Measurements from ENCODE around the gene GRAMD4. TPM values are rescaled to one million over a fixed set of nuclear protein-coding genes. Genes with fewer than 3 reads are reported as not detected.

GRAMD4 gene
- total RNA-seq, 2 experiments from 2014 or later: 46.9 to 52.4 TPM

DNA sequence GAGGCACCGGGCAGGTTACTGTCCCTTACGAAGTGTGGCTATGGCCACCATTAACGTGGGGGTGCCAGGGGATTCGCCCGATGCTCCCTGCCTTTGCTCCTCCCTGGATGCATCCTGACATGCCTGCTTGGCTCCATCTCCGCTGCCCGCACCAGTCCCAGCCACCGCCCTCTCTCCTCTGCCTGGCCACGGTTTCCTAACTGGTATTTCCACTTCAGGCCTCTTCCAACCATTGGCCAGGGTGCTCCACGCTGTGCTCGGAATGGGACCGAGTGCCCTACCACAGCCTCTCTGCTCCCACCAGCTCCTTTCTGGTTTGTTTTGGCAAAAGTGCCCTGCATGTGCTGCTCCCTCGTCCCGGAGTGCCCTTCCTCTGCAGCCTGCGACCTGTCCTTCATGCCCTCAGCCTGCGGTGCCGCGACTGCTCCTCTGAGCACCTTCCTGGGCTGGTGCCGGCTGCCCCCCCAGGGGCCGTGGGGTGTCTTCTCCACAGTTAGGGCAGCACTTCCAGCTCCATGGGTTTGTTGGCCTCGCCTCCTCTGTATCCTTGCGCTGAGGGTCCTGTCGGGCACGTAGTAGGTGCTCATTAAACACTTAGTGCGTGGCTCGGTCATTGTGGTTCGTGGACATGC is 12.6 kb upstream of the GRAMD4 start:
- Histone ChIP-seq H3K9me3 (ENCODE audit: low read length) (no peaks in the 10 kb centered on the region), H2AFZ (ENCODE audit: low read length) (no peak overlapping the region), H3K27ac (ENCODE audit: low read depth, low read length, poor library complexity, severe bottlenecking) (no peak overlapping the region), H3K4me1 (ENCODE audit: insufficient read depth, low read length, poor library complexity, severe bottlenecking) (peaks cover 16% of the 10 kb centered on the region), H3K9me2 (ENCODE audit: insufficient read depth, low read length) (no peaks in the 10 kb centered on the region), H3K4me3 (ENCODE audit: low read depth, low read length, poor library complexity, severe bottlenecking) (no peak overlapping the region), H3K79me2 (ENCODE audit: insufficient read depth, low read depth, low read length) (no peaks in the 10 kb centered on the region), H3K4me2 (ENCODE audit: low read length) (no peak overlapping the region), H4K20me1 (ENCODE audit: insufficient read depth, low read length) (no peaks in the 10 kb centered on the region), H3K36me3 (ENCODE audit: insufficient read depth, low read length) (no peaks in the 10 kb centered on the region)
- no peak for DNase-seq (ENCODE audit: low spot score)
- TF ChIP-seq, protein P1, sequence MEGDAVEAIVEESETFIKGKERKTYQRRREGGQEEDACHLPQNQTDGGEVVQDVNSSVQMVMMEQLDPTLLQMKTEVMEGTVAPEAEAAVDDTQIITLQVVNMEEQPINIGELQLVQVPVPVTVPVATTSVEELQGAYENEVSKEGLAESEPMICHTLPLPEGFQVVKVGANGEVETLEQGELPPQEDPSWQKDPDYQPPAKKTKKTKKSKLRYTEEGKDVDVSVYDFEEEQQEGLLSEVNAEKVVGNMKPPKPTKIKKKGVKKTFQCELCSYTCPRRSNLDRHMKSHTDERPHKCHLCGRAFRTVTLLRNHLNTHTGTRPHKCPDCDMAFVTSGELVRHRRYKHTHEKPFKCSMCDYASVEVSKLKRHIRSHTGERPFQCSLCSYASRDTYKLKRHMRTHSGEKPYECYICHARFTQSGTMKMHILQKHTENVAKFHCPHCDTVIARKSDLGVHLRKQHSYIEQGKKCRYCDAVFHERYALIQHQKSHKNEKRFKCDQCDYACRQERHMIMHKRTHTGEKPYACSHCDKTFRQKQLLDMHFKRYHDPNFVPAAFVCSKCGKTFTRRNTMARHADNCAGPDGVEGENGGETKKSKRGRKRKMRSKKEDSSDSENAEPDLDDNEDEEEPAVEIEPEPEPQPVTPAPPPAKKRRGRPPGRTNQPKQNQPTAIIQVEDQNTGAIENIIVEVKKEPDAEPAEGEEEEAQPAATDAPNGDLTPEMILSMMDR (conservative IDR thresholded peaks at IDR 0.05; ENCODE audit: low read length): no peak
- TF ChIP-seq EZH2phosphoT487 (IDR thresholded peaks at IDR 0.05; ENCODE audit: borderline replicate concordance, low read depth, low read length): no peak
- POLR2A ChIA-PET: no interaction called here
- no TSS peak for BruUV-seq (replicated peaks)
- CTCF ChIA-PET (ENCODE audit: unreplicated experiment): no interaction called here
- intact Hi-C loops (cut with micrococcal nuclease; ENCODE audit: unreplicated experiment): no loop called here

DNA sequence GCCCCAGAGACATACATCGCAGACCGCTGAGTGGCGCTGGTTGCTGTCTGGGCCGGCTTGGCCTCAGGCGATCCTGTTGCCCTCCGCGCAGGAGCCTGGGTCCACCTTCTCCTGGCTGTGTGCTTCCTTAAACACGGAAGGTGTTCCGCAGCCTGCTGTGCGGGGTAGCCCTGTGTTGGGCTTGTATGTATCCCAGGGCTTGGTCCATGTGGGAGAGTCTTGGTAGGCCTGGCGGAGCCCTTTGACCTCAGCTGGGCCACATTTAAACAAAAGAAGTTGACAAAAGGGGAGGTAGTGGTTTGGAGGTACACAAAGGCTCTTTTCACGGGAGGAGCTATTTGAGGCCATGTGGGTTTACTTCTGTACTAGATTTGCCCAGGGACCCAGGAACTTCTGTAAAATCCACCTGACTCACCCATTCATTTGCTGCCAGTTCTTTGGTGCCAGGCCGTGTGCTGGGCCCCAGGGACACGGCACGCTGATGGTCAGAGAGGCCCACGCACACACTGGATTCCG is 11.0 kb upstream of the GRAMD4 start:
- intact Hi-C loops (cut with micrococcal nuclease; ENCODE audit: unreplicated experiment): no loop called here
- H3K9me3 ChIP-seq (ENCODE audit: low read length): no peaks in the 10 kb centered on the region
- no peak overlapping the region for H3K4me3 ChIP-seq (ENCODE audit: low read depth, low read length, poor library complexity, severe bottlenecking)
- no peak for TF ChIP-seq EZH2phosphoT487 (IDR thresholded peaks at IDR 0.05; ENCODE audit: borderline replicate concordance, low read depth, low read length)
- TF ChIP-seq, protein P1 (conservative IDR thresholded peaks at IDR 0.05; ENCODE audit: low read length): no peak
- H2AFZ ChIP-seq (ENCODE audit: low read length): no peak overlapping the region
- no peak overlapping the region for H3K4me2 ChIP-seq (ENCODE audit: low read length)
- POLR2A ChIA-PET: no interaction called here
- DNase-seq (ENCODE audit: low spot score): no peak
- no peak overlapping the region for H3K27ac ChIP-seq (ENCODE audit: low read depth, low read length, poor library complexity, severe bottlenecking)
- peaks cover 7% of the 10 kb centered on the region; the same call in 1 of the 2 replicates for H3K79me2 ChIP-seq (ENCODE audit: insufficient read depth, low read depth, low read length)
- no peaks in the 10 kb centered on the region for H3K9me2 ChIP-seq (ENCODE audit: insufficient read depth, low read length)
- H4K20me1 ChIP-seq (ENCODE audit: insufficient read depth, low read length): no peaks in the 10 kb centered on the region
- CTCF ChIA-PET (ENCODE audit: unreplicated experiment): no interaction called here
- no peaks in the 10 kb centered on the region for H3K36me3 ChIP-seq (ENCODE audit: insufficient read depth, low read length)
- H3K4me1 ChIP-seq (ENCODE audit: insufficient read depth, low read length, poor library complexity, severe bottlenecking): peaks cover 28% of the 10 kb centered on the region
- no TSS peak for BruUV-seq (replicated peaks)

DNA sequence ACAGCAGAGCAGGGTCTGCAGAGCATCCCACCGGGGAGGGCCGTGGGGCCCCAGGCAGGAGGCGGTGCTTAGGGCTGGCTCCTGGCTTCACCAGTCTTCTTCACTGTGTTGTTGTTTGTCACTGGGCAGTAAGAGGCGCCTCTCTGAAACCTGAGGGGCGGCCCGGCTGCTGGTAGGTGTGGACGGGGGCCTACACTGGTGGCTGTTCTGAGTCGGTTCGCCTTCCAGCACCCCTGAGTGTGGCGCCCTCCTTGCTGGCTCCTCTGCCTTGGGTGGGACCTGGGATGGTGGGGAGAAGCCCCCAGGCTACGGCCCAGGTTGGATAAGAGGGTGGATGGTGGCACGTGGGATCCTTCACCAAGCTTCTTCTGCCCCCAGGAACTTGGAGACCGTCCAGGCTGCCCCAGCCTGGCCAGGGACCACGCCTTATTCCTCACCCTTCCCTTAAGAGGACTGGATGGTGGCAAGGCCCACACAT is 10.4 kb upstream of the GRAMD4 start:
- H3K4me3 ChIP-seq (ENCODE audit: low read depth, low read length, poor library complexity, severe bottlenecking): no peak overlapping the region
- H4K20me1 ChIP-seq (ENCODE audit: insufficient read depth, low read length): no peaks in the 10 kb centered on the region
- TF ChIP-seq, protein P1 (conservative IDR thresholded peaks at IDR 0.05; ENCODE audit: low read length): no peak
- TF ChIP-seq EZH2phosphoT487 (IDR thresholded peaks at IDR 0.05; ENCODE audit: borderline replicate concordance, low read depth, low read length): no peak
- no peak for DNase-seq (ENCODE audit: low spot score)
- H3K79me2 ChIP-seq (ENCODE audit: insufficient read depth, low read depth, low read length): peaks cover 12% of the 10 kb centered on the region; the same call in 1 of the 2 replicates
- H3K27ac ChIP-seq (ENCODE audit: low read depth, low read length, poor library complexity, severe bottlenecking): no peak overlapping the region
- intact Hi-C loops (cut with micrococcal nuclease; ENCODE audit: unreplicated experiment): loop anchor here (5.0 kb wide), 1 partner anchor 73 kb away; no protein-coding TSS in a partner anchor
- ChIA-PET CTCF (ENCODE audit: unreplicated experiment) (no interaction called here), POLR2A (no interaction called here)
- BruUV-seq (replicated peaks): no TSS peak
- no peaks in the 10 kb centered on the region for H3K9me2 ChIP-seq (ENCODE audit: insufficient read depth, low read length)
- H3K4me2 ChIP-seq (ENCODE audit: low read length): no peak overlapping the region
- peaks cover 27% of the 10 kb centered on the region for H3K4me1 ChIP-seq (ENCODE audit: insufficient read depth, low read length, poor library complexity, severe bottlenecking)
- no peaks in the 10 kb centered on the region for H3K9me3 ChIP-seq (ENCODE audit: low read length)
- no peaks in the 10 kb centered on the region for H3K36me3 ChIP-seq (ENCODE audit: insufficient read depth, low read length)
- no peak overlapping the region for H2AFZ ChIP-seq (ENCODE audit: low read length)
